Measurements from ENCODE around the gene TMC1.
A peak's percentile ranks its signal among the peaks of the same experiment; 100 is the strongest.

The TMC1 gene

GRCh38 chr9:72476617-72477437, 44.6 kb upstream of the TMC1 start (continued):
- no peak for TF ChIP-seq ZNF274 (IDR thresholded peaks at IDR 0.05; ENCODE audit: low read length)
- no peak for TF ChIP-seq ZNF274 (tag by site-specific recombination; IDR thresholded peaks at IDR 0.05; ENCODE audit: borderline replicate concordance)
- TF ChIP-seq ZNF549 (tag by site-specific recombination; IDR thresholded peaks at IDR 0.05) = no peak
- TF ChIP-seq ZNF416 (tag by site-specific recombination; IDR thresholded peaks at IDR 0.05) = no peak
- no peak for TF ChIP-seq ZNF777 (tag by site-specific recombination; IDR thresholded peaks at IDR 0.05; ENCODE audit: borderline replicate concordance)
- no peak for TF ChIP-seq ZNF514 (tag by site-specific recombination; IDR thresholded peaks at IDR 0.05)
- TF ChIP-seq EGR2 (tag by site-specific recombination; IDR thresholded peaks at IDR 0.05; ENCODE audit: low read depth) = no peak
- peak; percentile 48; the same call in 1 of the 2 replicates for TF ChIP-seq ZNF449 (tag by site-specific recombination; IDR thresholded peaks at IDR 0.05)
- TF ChIP-seq ZNF629 (tag by site-specific recombination; IDR thresholded peaks at IDR 0.05) = peak; percentile 39
- TF ChIP-seq ZFP41 (tag by site-specific recombination; IDR thresholded peaks at IDR 0.05; ENCODE audit: borderline replicate concordance) = no peak
- no peak for TF ChIP-seq ZNF404 (tag by site-specific recombination; IDR thresholded peaks at IDR 0.05)
- TF ChIP-seq ZNF701 (tag by site-specific recombination; IDR thresholded peaks at IDR 0.05) = no peak
- TF ChIP-seq KLF10 (tag by site-specific recombination; IDR thresholded peaks at IDR 0.05) = no peak
- TF ChIP-seq HIC1 (tag by site-specific recombination; IDR thresholded peaks at IDR 0.05) = 0 out of 2 replicates have a peak, but pooled peaks have one; percentile 43
- TF ChIP-seq SP2 (tag by site-specific recombination; IDR thresholded peaks at IDR 0.05) = no peak
- 0 out of 2 replicates have a peak, but pooled peaks have one; percentile 16 for TF ChIP-seq TSHZ1 (tag by site-specific recombination; IDR thresholded peaks at IDR 0.05; ENCODE audit: borderline replicate concordance)
- no peak for TF ChIP-seq MEIS1 (CRISPR knock-in tag; IDR thresholded peaks at IDR 0.05; ENCODE audit: borderline replicate concordance)
- TF ChIP-seq OSR2 (tag by site-specific recombination; IDR thresholded peaks at IDR 0.05) = peak; percentile 19; the same call in 1 of the 2 replicates
- no peak for TF ChIP-seq ZNF580 (tag by site-specific recombination; IDR thresholded peaks at IDR 0.05)
- TF ChIP-seq PRDM6 (tag by site-specific recombination; IDR thresholded peaks at IDR 0.05) = 0 out of 2 replicates have a peak, but pooled peaks have one; percentile 25
- TF ChIP-seq HOXA7 (CRISPR knock-in tag; IDR thresholded peaks at IDR 0.05; ENCODE audit: borderline replicate concordance) = no peak
- TF ChIP-seq ZNF18 (tag by site-specific recombination; IDR thresholded peaks at IDR 0.05) = no peak
- no peak for TF ChIP-seq ZNF211 (tag by site-specific recombination; IDR thresholded peaks at IDR 0.05; ENCODE audit: low read depth)
- no peak for TF ChIP-seq ZNF561 (tag by site-specific recombination; IDR thresholded peaks at IDR 0.05; ENCODE audit: borderline replicate concordance)
- TF ChIP-seq ZFHX2 (tag by site-specific recombination; conservative IDR thresholded peaks at IDR 0.05) = no peak
- no peak for TF ChIP-seq ZNF132 (tag by site-specific recombination; IDR thresholded peaks at IDR 0.05; ENCODE audit: borderline replicate concordance)
